ENCODE results near the gene CLIP2.
"Not testable (repeated sequence)": the region's sequence is repeated elsewhere in the genome, so short reads cannot be mapped to it uniquely, and the experiment has no call there.

CLIP2 gene

DNA sequence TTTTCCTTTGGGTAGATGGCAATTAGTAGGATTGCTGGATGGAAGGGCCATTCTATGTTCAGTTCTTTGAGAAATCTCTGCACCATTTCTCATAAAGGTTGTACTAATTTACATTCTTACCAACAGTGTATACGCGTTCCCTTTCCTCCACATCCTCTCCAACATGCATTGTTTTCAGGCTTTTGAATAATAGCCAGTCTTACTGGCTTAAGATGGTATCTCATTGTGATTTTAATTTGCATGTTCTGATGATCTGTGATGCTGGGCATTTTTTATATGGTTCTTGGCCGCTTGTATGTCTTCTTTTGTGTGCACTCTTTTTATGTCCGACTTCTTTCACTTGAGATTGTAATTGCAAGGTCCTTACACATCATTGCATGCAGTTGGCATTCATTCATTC lies 11.7 kb downstream of the CLIP2 start:
- no peak for DNase-seq

DNA sequence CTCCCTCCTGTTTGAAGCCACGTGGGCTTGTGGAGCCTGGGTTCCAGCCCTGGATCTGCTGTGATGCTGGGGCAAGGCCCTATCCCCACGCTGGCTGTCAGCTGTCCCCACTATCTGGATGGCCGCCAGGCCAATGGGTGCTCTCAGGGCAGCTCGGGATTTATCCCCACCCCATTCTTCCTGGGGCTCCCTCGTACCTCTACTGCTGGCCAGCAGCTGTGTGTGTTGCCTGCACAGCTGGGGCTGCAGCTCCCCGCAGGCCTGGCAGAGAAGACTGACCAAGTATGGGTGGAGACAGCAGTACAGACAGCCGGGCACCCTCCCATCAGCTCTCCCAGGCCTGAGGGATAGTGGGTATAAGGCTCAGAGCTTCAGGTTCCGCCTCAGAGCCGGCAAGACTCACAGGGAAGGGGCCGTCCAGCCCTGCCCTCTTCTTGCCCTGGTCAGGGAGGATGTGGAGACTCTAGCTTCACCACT lies 13.6 kb downstream of the CLIP2 start:
- no peak for DNase-seq

DNA sequence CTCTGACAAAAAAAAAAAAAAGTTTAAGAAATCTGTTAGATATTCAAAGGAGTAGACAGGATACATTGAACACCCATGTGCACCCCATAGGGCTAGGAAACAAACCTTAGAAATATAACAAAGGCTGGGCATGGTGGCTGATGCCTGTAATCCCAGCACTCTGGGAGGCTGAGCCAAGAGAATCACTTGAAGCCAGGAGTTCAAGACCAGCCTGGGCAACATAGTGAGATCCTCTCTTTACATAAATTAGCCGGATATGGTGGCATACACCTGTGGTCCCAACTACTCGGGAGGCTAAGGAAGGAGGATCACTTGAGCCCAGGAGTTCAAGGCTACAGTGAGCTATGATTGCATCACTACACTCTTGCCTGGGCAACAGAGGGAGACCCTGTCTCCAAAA lies 15.3 kb downstream of the CLIP2 start:
- DNase-seq = no peak

GRCh38 chr7:74306004-74306729 lies 17.0 kb downstream of the CLIP2 start:
- peak; percentile 60 for DNase-seq

DNA sequence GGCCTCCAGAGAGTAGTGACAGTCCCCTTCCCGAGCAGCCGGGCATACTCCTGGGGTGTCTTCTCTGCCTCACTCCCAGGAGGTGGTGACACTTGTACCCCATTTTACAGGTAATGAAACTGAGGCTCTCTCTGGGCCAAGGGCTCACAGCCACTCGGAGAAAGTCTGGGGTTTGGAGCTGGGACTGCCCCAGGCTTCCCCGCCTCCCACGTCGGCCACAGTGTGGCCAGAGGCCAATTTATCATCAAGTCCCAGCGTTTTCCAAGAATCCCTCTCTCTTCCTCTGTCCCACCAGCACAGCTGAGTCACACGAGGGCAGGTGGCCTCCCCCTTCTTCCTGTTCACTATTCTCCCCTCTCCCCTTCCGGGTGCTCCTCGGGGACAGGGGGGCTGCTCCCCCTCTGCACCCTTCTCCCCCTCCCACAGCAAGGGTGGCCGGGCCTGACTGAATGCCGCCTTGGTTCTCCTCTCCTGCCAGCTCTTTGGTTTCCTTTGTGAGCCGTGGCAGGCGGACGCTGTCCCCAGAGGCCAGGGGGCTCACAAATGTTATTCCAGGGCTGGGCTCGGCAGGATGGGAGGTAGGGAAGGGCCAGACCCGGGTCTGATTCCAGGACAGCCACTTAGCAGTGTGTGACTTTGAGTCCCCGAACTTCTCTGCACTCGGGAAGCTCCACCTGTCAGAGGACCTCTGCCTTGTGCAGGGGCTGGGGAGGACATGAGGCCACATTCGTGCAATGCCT lies 17.7 kb downstream of the CLIP2 start:
- DNase-seq = peak; percentile 63

GRCh38 chr7:74307738-74308505 lies 18.7 kb downstream of the CLIP2 start:
- DNase-seq = no peak

- DNase-seq = no peak
Measured at GRCh38 chr7:74309181-74309580, 20.0 kb downstream of the CLIP2 start.

GRCh38 chr7:74311305-74311744 lies 22.1 kb downstream of the CLIP2 start:
- DNase-seq = no peak

DNA sequence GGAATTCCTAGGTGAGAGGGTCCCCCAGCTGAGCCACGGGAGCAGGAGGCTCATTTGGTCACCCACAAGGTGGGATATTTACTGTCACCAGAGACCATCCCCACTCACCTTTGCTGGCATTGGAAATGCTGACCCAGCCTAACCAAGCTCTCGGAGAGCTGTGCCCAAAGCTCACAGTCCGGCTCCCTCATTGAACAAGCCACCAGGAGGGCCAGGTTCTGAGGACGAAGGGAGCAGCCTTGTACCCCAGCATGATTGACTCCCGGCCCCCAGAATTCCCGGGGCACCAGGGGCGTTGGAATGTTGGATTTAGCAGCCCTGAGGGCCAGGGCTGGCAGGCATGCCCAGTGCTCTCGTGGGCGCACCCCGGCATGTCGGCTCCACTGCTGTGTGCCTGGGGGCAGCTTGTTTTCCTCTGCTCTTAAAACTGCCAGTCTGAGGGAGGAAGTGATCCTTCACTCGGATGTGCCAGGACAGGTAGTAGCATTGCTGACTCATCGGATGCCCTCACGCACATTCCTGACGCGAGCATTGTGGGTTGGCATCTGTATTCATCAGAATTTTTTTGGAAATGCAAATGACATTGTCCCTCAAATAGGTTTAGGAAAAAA lies 23.3 kb downstream of the CLIP2 start:
- no peak for DNase-seq

- DNase-seq = not testable (repeated sequence)
Measured at GRCh38 chr7:74315891-74316290, 26.7 kb downstream of the CLIP2 start.

GRCh38 chr7:74317146-74317782 lies 28.1 kb downstream of the CLIP2 start:
- DNase-seq = no peak

GRCh38 chr7:74318043-74318442 lies 28.8 kb downstream of the CLIP2 start:
- DNase-seq = no peak

DNA sequence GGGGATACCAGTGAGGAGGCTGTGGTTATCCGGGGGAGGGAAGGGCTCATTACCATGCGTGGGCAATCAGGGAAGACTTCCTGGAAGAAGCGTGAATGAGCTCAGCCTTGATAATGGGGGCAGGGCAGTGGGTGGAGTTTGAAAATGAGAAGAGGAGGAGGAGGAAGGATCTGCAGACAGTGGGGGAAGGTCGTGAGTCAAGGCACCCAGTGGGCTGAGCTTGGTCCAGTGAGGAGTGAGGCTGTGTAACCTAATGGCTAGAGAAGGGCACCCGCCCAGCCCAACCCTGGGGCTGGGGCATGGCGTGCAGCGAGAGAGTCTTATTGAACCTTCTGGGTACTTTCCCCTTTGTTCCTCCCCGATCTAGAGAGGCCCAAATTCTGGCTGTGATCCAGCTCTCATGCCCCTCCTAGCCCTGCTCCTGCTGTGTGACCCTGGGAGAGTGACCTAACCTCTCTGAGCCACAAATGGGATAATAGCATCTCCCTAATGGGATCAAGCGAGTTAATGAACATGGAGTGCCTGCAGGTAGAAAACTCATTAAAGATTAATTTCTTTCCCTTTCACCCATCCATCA lies 31.5 kb downstream of the CLIP2 start:
- no peak for DNase-seq

DNA sequence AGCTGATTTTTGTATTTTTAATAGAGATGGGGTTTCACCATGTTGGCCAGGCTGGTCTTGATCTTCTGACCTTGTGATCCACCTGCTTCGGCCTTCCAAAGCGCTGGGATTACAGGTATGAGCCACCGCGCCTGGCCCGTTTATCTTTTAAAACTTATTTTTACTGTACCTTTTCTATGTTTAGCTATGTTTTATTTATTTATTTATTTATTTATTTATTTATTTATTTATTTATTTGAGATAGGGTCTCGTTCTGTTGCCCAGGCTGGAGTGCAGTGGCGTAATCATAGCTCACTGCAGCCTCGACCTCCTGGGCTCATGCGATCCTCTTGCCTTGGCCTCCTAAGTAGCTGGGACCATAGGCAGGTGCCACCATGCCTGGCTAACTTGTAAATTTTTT lies 33.7 kb downstream of the CLIP2 start:
- not testable (repeated sequence) for DNase-seq

DNA sequence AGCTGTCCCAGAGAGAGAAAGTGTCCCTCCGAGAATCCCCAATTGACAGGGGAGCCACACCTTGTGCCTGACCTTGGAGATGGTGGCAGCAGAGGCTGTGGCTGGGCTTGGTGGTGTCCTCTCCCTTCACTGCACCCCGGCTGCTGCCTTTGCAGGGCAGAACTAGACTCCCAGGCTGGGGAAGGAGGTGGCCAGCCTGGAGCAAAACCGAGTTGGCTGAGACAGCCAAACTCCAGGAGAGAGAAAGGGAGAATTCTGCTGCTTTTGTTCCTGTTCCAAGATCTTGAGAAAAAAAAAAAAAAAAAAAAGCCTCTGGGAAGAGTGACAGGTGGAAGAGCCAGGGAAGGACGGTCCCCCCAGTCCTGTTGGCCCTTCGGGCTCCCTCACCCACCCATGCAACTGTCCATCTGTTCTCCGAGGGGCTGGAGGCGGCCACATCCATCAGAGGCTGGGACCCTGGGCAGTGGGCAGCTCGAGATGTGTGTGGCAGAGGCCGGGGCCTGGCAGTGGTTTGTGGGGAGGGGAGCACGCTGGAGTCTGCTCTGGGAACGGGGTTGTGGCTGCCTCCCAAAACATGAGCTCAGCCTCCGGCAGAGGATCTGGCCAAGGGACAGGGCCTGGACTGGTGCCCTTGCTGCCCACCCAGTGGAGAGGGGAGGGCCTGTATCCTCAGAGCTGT lies 35.5 kb downstream of the CLIP2 start:
- DNase-seq = no peak

GRCh38 chr7:74325210-74325565 lies 36.0 kb downstream of the CLIP2 start:
- no peak for DNase-seq

DNA sequence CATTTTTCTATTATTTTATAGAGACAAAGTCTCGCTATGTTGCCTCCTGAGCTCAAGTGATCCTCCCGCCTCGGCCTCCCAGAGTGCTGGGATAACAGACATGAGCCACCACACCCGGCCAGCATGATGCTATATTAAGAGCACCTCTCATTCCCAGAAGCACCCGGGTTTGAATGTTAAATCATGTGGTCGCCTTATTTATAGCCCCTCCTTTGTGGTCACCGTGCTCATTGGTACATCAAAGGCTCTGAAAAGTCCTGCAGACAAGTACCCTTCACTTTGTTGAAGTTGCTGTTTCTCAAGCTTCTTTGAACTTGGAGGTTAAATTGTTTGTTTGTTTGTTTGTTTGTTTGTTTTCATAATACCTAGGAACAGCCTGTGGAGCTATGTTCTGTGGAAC lies 40.0 kb downstream of the CLIP2 start:
- no peak for DNase-seq

DNA sequence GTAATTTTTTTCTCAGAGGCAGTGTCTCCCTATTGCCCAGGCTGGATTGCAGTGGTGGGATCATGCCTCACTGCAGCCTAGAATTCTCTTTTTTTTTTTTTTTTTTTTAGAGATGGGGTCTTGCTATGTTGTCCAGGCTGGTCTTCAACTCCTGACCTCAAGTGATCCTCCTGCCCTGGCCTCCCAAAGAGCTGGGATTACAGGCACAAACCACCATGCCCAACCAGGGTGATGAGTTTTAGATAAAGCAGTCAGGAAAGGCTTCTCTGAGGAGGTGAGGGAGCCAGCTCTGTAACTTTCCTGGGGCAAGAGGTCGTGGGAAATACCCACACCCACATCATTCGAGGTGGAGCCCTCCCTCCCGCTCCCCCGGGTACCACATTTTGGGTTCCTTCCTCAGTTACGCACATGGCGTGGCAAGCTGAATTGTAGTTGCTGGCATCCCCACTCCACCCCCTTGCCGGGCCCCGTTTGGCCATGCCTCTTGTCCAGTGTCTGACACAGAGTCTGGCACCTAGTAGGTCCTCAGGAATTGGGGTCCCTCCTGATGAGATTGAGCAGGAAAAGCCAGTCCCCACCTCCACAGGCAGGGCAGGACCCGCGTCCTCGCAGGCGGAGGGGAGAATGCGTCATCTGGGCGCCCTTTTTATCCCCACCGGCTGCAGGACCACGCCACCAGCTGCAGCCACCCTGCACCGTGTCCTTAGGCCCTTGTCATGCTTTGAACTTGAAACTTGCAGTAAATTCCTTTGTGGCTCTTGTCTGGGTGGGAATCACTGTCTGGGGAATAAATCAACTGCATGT lies 43.4 kb downstream of the CLIP2 start:
- no peak for DNase-seq

DNA sequence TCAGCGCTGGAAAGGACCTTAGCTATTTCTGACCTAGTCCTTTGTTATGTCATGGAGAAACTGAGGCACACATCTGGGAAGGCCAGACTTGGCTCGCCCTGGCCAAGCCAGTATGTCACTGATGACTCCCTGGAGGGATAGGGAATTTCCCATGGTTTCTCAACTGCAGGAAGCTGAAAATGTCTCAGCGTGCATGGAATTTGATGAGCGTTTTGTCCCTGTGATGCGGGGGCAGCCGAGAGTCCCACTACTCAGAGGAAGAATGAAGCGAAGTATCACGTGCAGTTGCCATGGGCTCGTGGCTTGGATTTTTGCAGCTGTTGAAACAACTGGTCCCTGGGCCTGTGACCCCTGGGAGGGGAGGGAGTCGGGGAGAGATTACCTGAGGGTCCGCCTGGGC lies 44.8 kb downstream of the CLIP2 start:
- no peak for DNase-seq

DNA sequence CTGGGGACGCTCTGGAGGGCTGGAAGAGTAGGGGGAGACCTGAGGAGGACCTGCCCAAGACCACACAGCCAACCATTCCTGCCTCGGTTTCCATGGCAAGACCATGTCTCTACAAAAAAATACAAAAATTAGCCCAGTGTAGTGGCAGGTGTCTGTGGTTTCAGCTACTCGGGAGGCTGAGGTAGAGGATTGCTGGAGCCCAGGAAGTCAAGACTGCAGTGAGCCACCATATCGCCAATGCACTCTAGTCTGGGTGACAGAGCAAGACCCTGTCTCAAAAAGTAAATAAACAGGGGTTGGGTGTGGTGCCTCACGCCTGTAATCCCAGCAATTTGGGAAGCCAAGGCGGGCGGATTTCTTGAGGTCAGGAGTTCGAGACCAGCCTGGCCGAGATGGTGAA lies 48.7 kb downstream of the CLIP2 start:
- no peak for DNase-seq

Data from activated CD8-positive, alpha-beta memory T cell treated with anti-CD3 and anti-CD28 coated beads for 24 hours (primary cell).